Tibial nerve (tissue), 4 donors: ENCODE measurements around the gene HMGXB4. TPM values are rescaled to one million over a fixed set of nuclear protein-coding genes. Genes with fewer than 3 reads are reported as not detected.

Source experiments
- DNase-seq, 2 donors: peaks; one replicate each; pipeline ENCODE4 v3.0.0-alpha.2; 2019; ENCODE audit warnings: low spot score in 2 of 2
- H3K27ac ChIP-seq, 4 donors: fragments of 200-600 bp; sonication (generic) in 3 of 4; one replicate each; pipeline ENCODE4 v1.5.1; 2017 to 2019; ENCODE audit warnings: mild to moderate bottlenecking in 1 of 4
- H3K27me3 ChIP-seq, 2 donors: fragments of 200-600 bp; sonication (generic) in 1 of 2; one replicate each; pipeline versions ENCODE4 v1.5.1 to v1.6.0; 2017 to 2019
- H3K36me3 ChIP-seq, 3 donors: fragments of 200-600 bp; sonication (generic); one replicate each; pipeline ENCODE4 v1.5.1; 2018 to 2019
- H3K4me1 ChIP-seq, 4 donors: fragments of 200-600 bp; sonication (generic) in 3 of 4; one replicate each; pipeline ENCODE4 v1.5.1; 2017 to 2019
- H3K4me3 ChIP-seq, 4 donors: fragments of 200-600 bp; sonication (generic) in 3 of 4; one replicate each; pipeline ENCODE4 v1.5.1; 2017 to 2019; ENCODE audit warnings: mild to moderate bottlenecking in 1 of 4, moderate library complexity in 1 of 4
- H3K9me3 ChIP-seq, 4 donors: fragments of 200-600 bp; sonication (generic) in 3 of 4; one replicate each; pipeline ENCODE4 v1.5.1; 2017 to 2019
- EP300 ChIP-seq, 2 donors: sonication (generic); formaldehyde crosslinking; IDR thresholded peaks; one replicate each; pipeline ENCODE4 v1.6.1; 2017; ENCODE audit warnings: antibody characterized with exemption in 2 of 2, mild to moderate bottlenecking in 1 of 2
- POLR2A ChIP-seq, 2 donors: fragments of 450-650 bp; IDR thresholded peaks; one replicate each; pipeline ENCODE4 v1.6.1; 2017; ENCODE audit warnings: antibody characterized with exemption in 2 of 2, mild to moderate bottlenecking in 2 of 2, moderate library complexity in 2 of 2
- WGBS, 2 donors: methylation state at CpG; one replicate each; pipeline ENCODE4 v1.1.5; 2018; 5-methylcytosine and 5-hydroxymethylcytosine counted together
- total RNA-seq, 4 donors: library from RNA; depleted of rRNA; stranded (reverse); fragments of >200 nt; gene quantifications; one replicate each; pipeline ENCODE4 v1.1.0, GENCODE V29; 2016
- TF ChIP-seq, protein P1 (sequence below), 5 experiments: fragments of 200-600 bp in 3 of 5; fragments of 450-650 bp in 2 of 5; sonication (generic) in 3 of 5; IDR thresholded peaks; one replicate each; pipeline ENCODE4 v1.5.1; 2016 to 2019; ENCODE audit warnings: antibody characterized with exemption in 5 of 5, mild to moderate bottlenecking in 3 of 5, moderate library complexity in 2 of 5

HMGXB4 gene
- total RNA-seq, 4 donors from 2014 or later, result 15.9 to 23.7 (median 18.0) TPM

DNA sequence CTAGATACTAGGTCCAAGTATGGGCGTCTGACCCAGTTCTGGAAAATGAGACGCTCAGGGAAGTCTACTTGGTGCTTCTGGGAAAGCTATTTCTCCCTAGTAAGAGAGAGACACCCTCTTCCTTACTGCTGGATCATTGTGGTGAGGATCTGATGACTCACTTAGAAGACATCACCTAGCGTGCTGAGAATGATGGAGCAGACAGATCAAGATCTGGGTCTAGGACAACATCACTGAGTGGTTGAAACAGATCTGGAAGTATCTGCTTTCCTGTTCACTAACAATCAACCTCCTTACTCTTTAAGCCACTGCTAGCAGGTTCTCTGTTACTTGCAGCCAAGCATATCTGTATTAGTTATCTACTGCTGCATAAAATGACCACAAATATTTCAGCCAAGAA, 38.3 kb upstream of the HMGXB4 start:
- H3K4me1 ChIP-seq, result no peaks in the 10 kb centered on the region
- H3K36me3 ChIP-seq, result no peaks in the 10 kb centered on the region
- H3K27me3 ChIP-seq, result no peaks in the 10 kb centered on the region
- DNase-seq, result no peak
- H3K27ac ChIP-seq, result no peak overlapping the region
- H3K9me3 ChIP-seq, result peaks cover 0 to 15% (median 0%) of the 10 kb centered on the region in 4 donors
- WGBS, 2 donors, result 77 to 78% methylated on average over 3 of the region's 3 CpGs
- no peak overlapping the region for H3K4me3 ChIP-seq
- TF ChIP-seq, protein P1, sequence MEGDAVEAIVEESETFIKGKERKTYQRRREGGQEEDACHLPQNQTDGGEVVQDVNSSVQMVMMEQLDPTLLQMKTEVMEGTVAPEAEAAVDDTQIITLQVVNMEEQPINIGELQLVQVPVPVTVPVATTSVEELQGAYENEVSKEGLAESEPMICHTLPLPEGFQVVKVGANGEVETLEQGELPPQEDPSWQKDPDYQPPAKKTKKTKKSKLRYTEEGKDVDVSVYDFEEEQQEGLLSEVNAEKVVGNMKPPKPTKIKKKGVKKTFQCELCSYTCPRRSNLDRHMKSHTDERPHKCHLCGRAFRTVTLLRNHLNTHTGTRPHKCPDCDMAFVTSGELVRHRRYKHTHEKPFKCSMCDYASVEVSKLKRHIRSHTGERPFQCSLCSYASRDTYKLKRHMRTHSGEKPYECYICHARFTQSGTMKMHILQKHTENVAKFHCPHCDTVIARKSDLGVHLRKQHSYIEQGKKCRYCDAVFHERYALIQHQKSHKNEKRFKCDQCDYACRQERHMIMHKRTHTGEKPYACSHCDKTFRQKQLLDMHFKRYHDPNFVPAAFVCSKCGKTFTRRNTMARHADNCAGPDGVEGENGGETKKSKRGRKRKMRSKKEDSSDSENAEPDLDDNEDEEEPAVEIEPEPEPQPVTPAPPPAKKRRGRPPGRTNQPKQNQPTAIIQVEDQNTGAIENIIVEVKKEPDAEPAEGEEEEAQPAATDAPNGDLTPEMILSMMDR (IDR thresholded peaks at IDR 0.05), result no peak
- TF ChIP-seq POLR2A (IDR thresholded peaks at IDR 0.05) (no peak), EP300 (IDR thresholded peaks at IDR 0.05) (no peak)

DNA sequence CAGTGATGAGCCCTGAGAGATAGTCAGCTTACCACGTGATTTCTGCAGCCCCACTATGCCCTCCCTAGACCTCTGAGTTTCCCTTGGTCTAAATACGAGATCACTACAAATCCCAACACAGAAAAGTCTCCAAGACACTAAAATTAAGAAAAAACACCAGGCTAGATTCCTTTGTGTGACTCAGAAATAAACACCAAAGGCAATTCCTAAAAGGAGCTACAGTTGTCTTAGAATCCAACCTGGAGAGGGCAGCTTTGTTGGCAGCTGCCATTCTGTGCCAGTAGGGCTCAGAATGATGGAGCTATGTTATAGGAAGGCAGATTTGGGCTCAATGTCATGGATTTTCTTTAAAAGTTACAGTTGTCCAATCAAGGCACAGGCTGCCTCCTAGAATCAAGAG, 37.1 kb upstream of the HMGXB4 start:
- Histone ChIP-seq H3K36me3 (no peaks in the 10 kb centered on the region), H3K4me3 (no peak overlapping the region), H3K4me1 (no peaks in the 10 kb centered on the region), H3K9me3 (peaks cover 0 to 12% (median 0%) of the 10 kb centered on the region in 4 donors), H3K27me3 (no peaks in the 10 kb centered on the region), H3K27ac (no peak overlapping the region)
- TF ChIP-seq EP300 (IDR thresholded peaks at IDR 0.05), result no peak
- no peak for TF ChIP-seq POLR2A (IDR thresholded peaks at IDR 0.05)
- 74 to 78% methylated on average over 2 of the region's 2 CpGs for WGBS, 2 donors
- DNase-seq, result no peak

DNA sequence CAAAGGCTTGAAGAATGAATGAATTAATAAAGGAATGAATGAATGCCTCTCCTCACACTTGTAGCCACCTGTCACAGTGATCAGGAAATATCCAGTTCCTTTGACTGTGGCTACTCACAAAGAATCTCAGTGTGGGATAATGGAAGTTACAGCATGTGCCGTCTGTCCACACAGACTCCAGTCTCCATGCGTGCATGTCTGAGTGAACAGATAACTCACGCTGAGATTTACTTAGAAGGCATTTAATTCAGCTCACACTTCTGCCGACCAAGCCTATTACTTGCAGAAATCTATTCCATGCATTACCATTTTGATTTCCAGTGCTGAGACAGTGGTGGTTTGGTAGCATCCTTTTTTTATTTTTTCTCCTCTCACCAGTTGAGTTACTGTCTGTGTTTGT, 32.3 kb upstream of the HMGXB4 start:
- no peak for DNase-seq
- H3K4me3 ChIP-seq, result no peak overlapping the region
- no peaks in the 10 kb centered on the region for H3K4me1 ChIP-seq
- no peak overlapping the region for H3K27ac ChIP-seq
- H3K9me3 ChIP-seq, result peaks cover 0 to 6% (median 0%) of the 10 kb centered on the region in 4 donors
- H3K36me3 ChIP-seq, result no peaks in the 10 kb centered on the region
- TF ChIP-seq POLR2A (IDR thresholded peaks at IDR 0.05), result no peak
- TF ChIP-seq EP300 (IDR thresholded peaks at IDR 0.05), result no peak
- TF ChIP-seq, protein P1 (IDR thresholded peaks at IDR 0.05), result no peak
- peaks cover 0 to 6% of the 10 kb centered on the region in 2 donors for H3K27me3 ChIP-seq
- 69 to 79% methylated on average over 4 of the region's 4 CpGs for WGBS, 2 donors

DNA sequence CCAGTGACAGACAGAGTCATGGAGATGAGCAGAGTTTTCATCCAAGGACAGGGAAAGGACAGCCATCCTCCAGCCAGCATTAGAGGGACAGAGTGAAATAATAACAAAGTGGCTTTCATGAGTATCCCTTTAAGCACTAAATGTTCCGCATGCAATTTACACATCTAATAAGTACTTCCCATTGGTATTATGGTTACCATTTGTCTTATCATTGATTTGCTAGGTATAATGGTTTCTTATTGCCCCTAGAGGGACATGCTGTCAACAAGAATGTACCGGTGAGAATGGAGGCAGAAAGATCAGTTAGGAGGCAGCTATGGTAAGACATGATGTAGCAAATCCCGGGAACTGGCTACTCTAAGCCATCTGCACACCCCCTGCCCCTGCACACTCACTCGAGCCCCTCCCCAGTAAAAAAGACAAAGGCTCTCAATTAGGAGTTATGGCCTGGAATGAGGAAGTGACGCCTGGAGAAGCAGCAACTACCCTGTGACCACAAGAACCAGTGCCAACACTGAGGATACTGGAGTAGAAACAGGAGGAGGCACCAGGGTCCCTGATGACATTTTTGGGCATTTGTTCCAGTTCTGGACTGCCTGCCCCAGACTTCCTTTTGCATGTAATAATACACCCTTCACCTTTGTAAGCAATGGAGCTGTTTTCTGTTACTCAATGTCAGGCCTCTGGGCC, 30.2 kb upstream of the HMGXB4 start:
- TF ChIP-seq EP300 (IDR thresholded peaks at IDR 0.05) (no peak), POLR2A (IDR thresholded peaks at IDR 0.05) (no peak)
- TF ChIP-seq, protein P1 (IDR thresholded peaks at IDR 0.05), result no peak
- Histone ChIP-seq H3K4me3 (no peak overlapping the region), H3K4me1 (no peaks in the 10 kb centered on the region), H3K9me3 (peaks cover 0 to 6% (median 0%) of the 10 kb centered on the region in 4 donors), H3K36me3 (no peaks in the 10 kb centered on the region), H3K27ac (no peak overlapping the region), H3K27me3 (peaks cover 0 to 6% of the 10 kb centered on the region in 2 donors)
- 56% methylated on average over 5 of the region's 5 CpGs for WGBS, 2 donors
- no peak for DNase-seq

DNA sequence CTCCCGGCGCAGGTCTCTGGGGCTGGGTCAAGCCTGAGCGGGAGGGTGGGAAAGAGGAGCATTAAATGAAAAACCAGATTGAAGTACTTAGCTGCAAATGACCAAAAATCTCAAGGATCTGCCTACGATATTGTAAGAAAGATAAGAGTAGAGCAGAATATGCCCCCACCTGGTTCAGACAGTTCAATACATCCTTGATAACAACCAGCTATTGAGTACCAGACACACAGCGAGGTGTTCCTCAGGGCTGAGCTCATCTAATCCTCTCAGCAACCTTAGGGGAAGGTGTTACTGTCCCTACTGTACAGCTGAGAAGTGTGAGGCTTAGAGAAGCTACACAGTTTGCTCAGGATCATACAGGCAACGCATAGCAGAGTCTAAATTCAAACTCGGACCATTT, 27.4 kb upstream of the HMGXB4 start:
- no peaks in the 10 kb centered on the region for H3K36me3 ChIP-seq
- H3K4me1 ChIP-seq, result no peaks in the 10 kb centered on the region
- H3K4me3 ChIP-seq, result no peak overlapping the region
- H3K27ac ChIP-seq, result no peak overlapping the region
- DNase-seq, result no peak
- H3K27me3 ChIP-seq, result peaks cover 0 to 6% of the 10 kb centered on the region in 2 donors
- H3K9me3 ChIP-seq, result peaks cover 0 to 8% (median 0%) of the 10 kb centered on the region in 4 donors
- 64 to 71% methylated on average over 7 of the region's 7 CpGs for WGBS, 2 donors
- TF ChIP-seq, protein P1 (IDR thresholded peaks at IDR 0.05), result no peak
- TF ChIP-seq EP300 (IDR thresholded peaks at IDR 0.05) (no peak), POLR2A (IDR thresholded peaks at IDR 0.05) (no peak)
